DND-41 (cell line): ENCODE results near the gene ADM.

Source experiments
- ATAC-seq: fragments of 200-7000 bp; cut with Tn5 transposase; 3 replicates; pipeline ENCODE4 v1.9.1; 2021; ENCODE audit warnings: low read depth; ENCODE audit not compliant: insufficient read depth
- DNase-seq: peaks from one replicate; pipeline ENCODE4 v3.0.0-alpha.2; 2020
- H2AFZ ChIP-seq: 2 replicates; pipeline ENCODE4 v1.6.0; 2012; ENCODE audit warnings: low read depth, low read length
- H3K27ac ChIP-seq: 2 replicates; pipeline ENCODE4 v1.5.1; 2012; ENCODE audit warnings: low read length, inconsistent platforms
- H3K27me3 ChIP-seq: fragments of 200-600 bp; sonication (generic); 2 replicates; pipeline ENCODE4 v1.6.0; 2012; ENCODE audit warnings: low read length, mild to moderate bottlenecking, inconsistent platforms; ENCODE audit not compliant: insufficient read depth, poor library complexity
- H3K36me3 ChIP-seq: 2 replicates; pipeline ENCODE4 v1.5.1; 2012; ENCODE audit warnings: low read length, inconsistent platforms; ENCODE audit not compliant: insufficient read depth
- H3K4me1 ChIP-seq: 2 replicates; pipeline ENCODE4 v1.5.1; 2012; ENCODE audit warnings: mild to moderate bottlenecking, low read length; ENCODE audit not compliant: insufficient read depth
- H3K4me2 ChIP-seq: 2 replicates; pipeline ENCODE4 v1.6.0; 2012; ENCODE audit warnings: mild to moderate bottlenecking, moderate library complexity, low read length, inconsistent platforms; ENCODE audit not compliant: insufficient read depth
- H3K4me3 ChIP-seq, 2 experiments: fragments of 200-600 bp in 1 of 2; shearing (Covaris generic) in 1 of 2; 2 replicates each; pipeline ENCODE4 v1.5.1; 2012 to 2016; ENCODE audit warnings: inconsistent platforms in 2 of 2, low read length in 2 of 2, mild to moderate bottlenecking in 2 of 2, low read depth in 1 of 2, moderate library complexity in 1 of 2
- H3K79me2 ChIP-seq: 2 replicates; pipeline ENCODE4 v1.6.0; 2012; ENCODE audit warnings: low read length, inconsistent platforms; ENCODE audit not compliant: insufficient read depth
- H3K9ac ChIP-seq: 2 replicates; pipeline ENCODE4 v1.6.0; 2012; ENCODE audit warnings: low read depth, mild to moderate bottlenecking, inconsistent platforms, low read length, moderate library complexity
- H3K9me3 ChIP-seq: 2 replicates; pipeline ENCODE4 v1.5.1; 2012; ENCODE audit warnings: low read length, moderate library complexity, mild to moderate bottlenecking, inconsistent platforms; ENCODE audit not compliant: insufficient read depth, severe bottlenecking
- H4K20me1 ChIP-seq: 2 replicates; pipeline ENCODE4 v1.6.0; 2012; ENCODE audit warnings: low read length; ENCODE audit not compliant: insufficient read depth
- CTCF ChIP-seq: IDR thresholded peaks from 2 replicates; pipeline ENCODE4 v1.5.1; 2012; ENCODE audit warnings: borderline replicate concordance, low read length, moderate library complexity, mild to moderate bottlenecking; ENCODE audit not compliant: poor library complexity, severe bottlenecking; ENCODE audit errors: extremely low read depth
- EZH2 ChIP-seq: IDR thresholded peaks from 3 replicates; pipeline ENCODE4 v1.6.1; 2012; ENCODE audit warnings: borderline replicate concordance, low read depth, mild to moderate bottlenecking, moderate library complexity, low read length, inconsistent platforms; ENCODE audit not compliant: severe bottlenecking

Gene ADM

GRCh38 chr11:10318527-10318802 is 13.6 kb downstream of the ADM start:
- peaks cover 5% of the 10 kb centered on the region for H3K27me3 ChIP-seq
- no peak overlapping the region for H3K4me3 ChIP-seq
- no peaks in the 10 kb centered on the region for H3K9me3 ChIP-seq
- DNase-seq (no peak), ATAC-seq (no peak)
- no peak overlapping the region; the same call in 1 of the 2 replicates for H3K27ac ChIP-seq
- no peak overlapping the region for H3K4me2 ChIP-seq
- H3K36me3 ChIP-seq, result no peaks in the 10 kb centered on the region
- peaks cover 24% of the 10 kb centered on the region for H3K4me1 ChIP-seq
- no peak overlapping the region for H3K9ac ChIP-seq
- no peak for TF ChIP-seq CTCF
- TF ChIP-seq EZH2, result no peak
- H2AFZ ChIP-seq, result no peak overlapping the region
- no peaks in the 10 kb centered on the region for H3K79me2 ChIP-seq
- no peaks in the 10 kb centered on the region for H4K20me1 ChIP-seq

GRCh38 chr11:10319702-10320558 is 15.1 kb downstream of the ADM start:
- no peak overlapping the region for H2AFZ ChIP-seq
- no peaks in the 10 kb centered on the region for H4K20me1 ChIP-seq
- H3K4me3 ChIP-seq, result no peak overlapping the region
- H3K9ac ChIP-seq, result no peak overlapping the region
- no peak overlapping the region for H3K27ac ChIP-seq
- TF ChIP-seq CTCF (no peak), EZH2 (no peak)
- H3K36me3 ChIP-seq, result no peaks in the 10 kb centered on the region
- DNase-seq (no peak), ATAC-seq (no peak)
- peaks cover 24% of the 10 kb centered on the region for H3K4me1 ChIP-seq
- no peaks in the 10 kb centered on the region for H3K9me3 ChIP-seq
- no peaks in the 10 kb centered on the region for H3K79me2 ChIP-seq
- H3K4me2 ChIP-seq, result no peak overlapping the region
- peaks cover 11% of the 10 kb centered on the region for H3K27me3 ChIP-seq

- no peaks in the 10 kb centered on the region for H3K36me3 ChIP-seq
- peaks cover 16% of the 10 kb centered on the region for H3K27me3 ChIP-seq
- H3K9me3 ChIP-seq, result no peaks in the 10 kb centered on the region
- no peaks in the 10 kb centered on the region for H4K20me1 ChIP-seq
- H3K79me2 ChIP-seq, result no peaks in the 10 kb centered on the region
- no peak overlapping the region for H2AFZ ChIP-seq
- ATAC-seq, result no peak
- no peak overlapping the region for H3K4me3 ChIP-seq
- H3K4me1 ChIP-seq, result peaks cover 24% of the 10 kb centered on the region
- no peak overlapping the region for H3K27ac ChIP-seq
- H3K4me2 ChIP-seq, result no peak overlapping the region
- TF ChIP-seq CTCF (no peak), EZH2 (no peak)
- no peak overlapping the region for H3K9ac ChIP-seq
- no peak for DNase-seq
These were observed 16.0 kb downstream of the ADM start for GRCh38 chr11:10320736-10321465.
